ENCODE results near the gene C1orf105. TPM values are rescaled to one million over a fixed set of nuclear protein-coding genes. Genes with fewer than 3 reads are reported as not detected.

C1orf105 gene
- total and polyA plus RNA-seq, 4 donors, result 0.16 TPM; not detected in 3

DNA sequence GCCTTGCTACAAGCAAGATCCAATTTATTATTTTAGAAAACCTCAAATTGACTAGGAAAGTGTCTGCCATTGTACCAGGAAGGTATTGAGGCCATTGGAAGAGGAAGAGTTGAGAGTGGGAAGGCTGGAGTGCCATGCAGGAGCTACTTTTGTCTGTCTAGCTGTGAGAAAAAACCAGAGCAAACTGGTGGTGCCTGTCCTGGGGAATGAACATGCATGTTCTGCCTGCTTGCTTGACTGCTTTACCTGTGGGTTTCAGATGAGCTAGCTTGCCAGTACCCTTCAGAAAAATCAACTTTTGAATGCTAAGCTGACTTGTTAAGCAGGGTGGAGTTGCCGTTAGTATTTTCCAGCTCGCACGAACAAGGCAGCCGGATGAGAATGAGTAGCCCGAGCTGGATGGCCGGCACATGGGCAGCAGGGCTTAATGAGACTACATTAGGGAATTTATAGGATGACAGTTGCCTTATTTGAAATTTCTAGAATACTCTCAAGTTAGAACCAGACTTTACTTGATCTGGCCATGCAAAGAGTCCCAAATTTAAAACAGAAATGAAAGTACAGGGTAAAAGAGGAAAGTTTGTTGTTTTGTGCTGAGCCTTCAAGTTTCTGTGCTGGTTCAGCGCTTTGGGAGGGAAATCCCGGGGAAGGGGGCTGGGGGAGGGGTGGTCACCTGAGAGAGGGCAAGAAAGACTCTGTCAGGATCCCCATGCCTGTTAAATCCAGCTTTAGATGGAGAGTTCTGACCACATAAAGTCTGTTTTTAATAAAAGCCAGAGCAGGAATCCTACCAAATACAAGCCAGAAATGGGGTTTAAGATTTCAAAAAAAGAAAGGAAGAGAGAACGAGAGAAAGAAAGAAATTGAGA, 29.6 kb upstream of the C1orf105 start:
- WGBS, result 78% methylated on average over 9 of the region's 9 CpGs
- Histone ChIP-seq H3K9me3 (ENCODE audit: control insufficient read depth in 4 of 4, low read length in 3 of 4) (no peaks in the 10 kb centered on the region), H3K36me3 (ENCODE audit: control insufficient read depth in 4 of 4, insufficient read depth in 3 of 4, low read depth in 1 of 4, low read length in 3 of 4) (no peaks in the 10 kb centered on the region), H3K4me3 (ENCODE audit: low read depth in 1 of 3, low read length in 3 of 3) (no peak overlapping the region), H3K27ac (ENCODE audit: low read depth in 1 of 2, low read length in 2 of 2) (peak overlapping the region; percentile 31 to 49), H3K4me1 (ENCODE audit: control insufficient read depth in 4 of 4, insufficient read depth in 4 of 4, low read length in 3 of 4) (peaks cover 0 to 5% (median 0%) of the 10 kb centered on the region in 4 donors), H3K9ac (ENCODE audit: low read depth in 1 of 2, low read length in 2 of 2) (no peak overlapping the region), H3K27me3 (ENCODE audit: control insufficient read depth in 4 of 4, insufficient read depth in 4 of 4, low read length in 3 of 4) (no peaks in the 10 kb centered on the region)
- no peak for DNase-seq (ENCODE audit: low spot score)
- TF ChIP-seq ATF3 (IDR thresholded peaks at IDR 0.05) (no peak), YY1 (IDR thresholded peaks at IDR 0.05) (no peak), RAD21 (IDR thresholded peaks at IDR 0.05) (no peak), JUND (IDR thresholded peaks at IDR 0.05) (no peak), ZBTB33 (IDR thresholded peaks at IDR 0.05) (no peak), HNF4A (conservative IDR thresholded peaks at IDR 0.05) (no peak), RXRA (IDR thresholded peaks at IDR 0.05) (no peak), EGR1 (IDR thresholded peaks at IDR 0.05; ENCODE audit: low read depth in 2 of 2) (no peak), HNF4G (IDR thresholded peaks at IDR 0.05) (no peak), FOXA2 (IDR thresholded peaks at IDR 0.05) (no peak), GABPA (IDR thresholded peaks at IDR 0.05 in 1 of 2, conservative IDR thresholded peaks at IDR 0.05 in 1 of 2) (no peak), FOXA1 (IDR thresholded peaks at IDR 0.05) (no peak), SP1 (IDR thresholded peaks at IDR 0.05) (no peak)
- TF ChIP-seq, protein P1, sequence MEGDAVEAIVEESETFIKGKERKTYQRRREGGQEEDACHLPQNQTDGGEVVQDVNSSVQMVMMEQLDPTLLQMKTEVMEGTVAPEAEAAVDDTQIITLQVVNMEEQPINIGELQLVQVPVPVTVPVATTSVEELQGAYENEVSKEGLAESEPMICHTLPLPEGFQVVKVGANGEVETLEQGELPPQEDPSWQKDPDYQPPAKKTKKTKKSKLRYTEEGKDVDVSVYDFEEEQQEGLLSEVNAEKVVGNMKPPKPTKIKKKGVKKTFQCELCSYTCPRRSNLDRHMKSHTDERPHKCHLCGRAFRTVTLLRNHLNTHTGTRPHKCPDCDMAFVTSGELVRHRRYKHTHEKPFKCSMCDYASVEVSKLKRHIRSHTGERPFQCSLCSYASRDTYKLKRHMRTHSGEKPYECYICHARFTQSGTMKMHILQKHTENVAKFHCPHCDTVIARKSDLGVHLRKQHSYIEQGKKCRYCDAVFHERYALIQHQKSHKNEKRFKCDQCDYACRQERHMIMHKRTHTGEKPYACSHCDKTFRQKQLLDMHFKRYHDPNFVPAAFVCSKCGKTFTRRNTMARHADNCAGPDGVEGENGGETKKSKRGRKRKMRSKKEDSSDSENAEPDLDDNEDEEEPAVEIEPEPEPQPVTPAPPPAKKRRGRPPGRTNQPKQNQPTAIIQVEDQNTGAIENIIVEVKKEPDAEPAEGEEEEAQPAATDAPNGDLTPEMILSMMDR (IDR thresholded peaks at IDR 0.05; ENCODE audit: low read depth, low read length, missing input control), result no peak
- TF ChIP-seq, protein P2, sequence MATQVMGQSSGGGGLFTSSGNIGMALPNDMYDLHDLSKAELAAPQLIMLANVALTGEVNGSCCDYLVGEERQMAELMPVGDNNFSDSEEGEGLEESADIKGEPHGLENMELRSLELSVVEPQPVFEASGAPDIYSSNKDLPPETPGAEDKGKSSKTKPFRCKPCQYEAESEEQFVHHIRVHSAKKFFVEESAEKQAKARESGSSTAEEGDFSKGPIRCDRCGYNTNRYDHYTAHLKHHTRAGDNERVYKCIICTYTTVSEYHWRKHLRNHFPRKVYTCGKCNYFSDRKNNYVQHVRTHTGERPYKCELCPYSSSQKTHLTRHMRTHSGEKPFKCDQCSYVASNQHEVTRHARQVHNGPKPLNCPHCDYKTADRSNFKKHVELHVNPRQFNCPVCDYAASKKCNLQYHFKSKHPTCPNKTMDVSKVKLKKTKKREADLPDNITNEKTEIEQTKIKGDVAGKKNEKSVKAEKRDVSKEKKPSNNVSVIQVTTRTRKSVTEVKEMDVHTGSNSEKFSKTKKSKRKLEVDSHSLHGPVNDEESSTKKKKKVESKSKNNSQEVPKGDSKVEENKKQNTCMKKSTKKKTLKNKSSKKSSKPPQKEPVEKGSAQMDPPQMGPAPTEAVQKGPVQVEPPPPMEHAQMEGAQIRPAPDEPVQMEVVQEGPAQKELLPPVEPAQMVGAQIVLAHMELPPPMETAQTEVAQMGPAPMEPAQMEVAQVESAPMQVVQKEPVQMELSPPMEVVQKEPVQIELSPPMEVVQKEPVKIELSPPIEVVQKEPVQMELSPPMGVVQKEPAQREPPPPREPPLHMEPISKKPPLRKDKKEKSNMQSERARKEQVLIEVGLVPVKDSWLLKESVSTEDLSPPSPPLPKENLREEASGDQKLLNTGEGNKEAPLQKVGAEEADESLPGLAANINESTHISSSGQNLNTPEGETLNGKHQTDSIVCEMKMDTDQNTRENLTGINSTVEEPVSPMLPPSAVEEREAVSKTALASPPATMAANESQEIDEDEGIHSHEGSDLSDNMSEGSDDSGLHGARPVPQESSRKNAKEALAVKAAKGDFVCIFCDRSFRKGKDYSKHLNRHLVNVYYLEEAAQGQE (IDR thresholded peaks at IDR 0.05), result no peak
- TF ChIP-seq, protein P3, sequence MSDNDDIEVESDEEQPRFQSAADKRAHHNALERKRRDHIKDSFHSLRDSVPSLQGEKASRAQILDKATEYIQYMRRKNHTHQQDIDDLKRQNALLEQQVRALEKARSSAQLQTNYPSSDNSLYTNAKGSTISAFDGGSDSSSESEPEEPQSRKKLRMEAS (IDR thresholded peaks at IDR 0.05), result no peak
